HepG2 (cell line): ENCODE measurements around the gene PATL2. TPM values are rescaled to one million over a fixed set of nuclear protein-coding genes. Genes with fewer than 3 reads are reported as not detected.

ENCODE experiments used
- ARHGAP35 ChIP-seq: sonication (generic); formaldehyde crosslinking; IDR thresholded peaks from 2 replicates; pipeline ENCODE4 v1.9.0; 2022; ENCODE audit warnings: mild to moderate bottlenecking, inconsistent platforms, moderate library complexity, missing genetic modification reagents, borderline replicate concordance
- CCDC6 ChIP-seq: sonication (generic); formaldehyde crosslinking; IDR thresholded peaks from 2 replicates; pipeline ENCODE4 v1.8.1; 2022; ENCODE audit warnings: mild to moderate bottlenecking, missing genetic modification reagents, moderate library complexity
- KLF16 ChIP-seq, 2 experiments: sonication (generic) in 1 of 2; formaldehyde crosslinking in 1 of 2; IDR thresholded peaks; 2 replicates each; pipeline versions ENCODE4 v1.6.1 to v1.8.0; 2016 to 2023; ENCODE audit warnings: missing genetic modification reagents in 2 of 2, missing compliant biosample characterization in 1 of 2
- MIXL1 ChIP-seq: IDR thresholded peaks from 2 replicates; pipeline ENCODE4 v1.6.1; 2016
- NFIC ChIP-seq: IDR thresholded peaks from 2 replicates; pipeline ENCODE4 v1.6.1; 2012; ENCODE audit warnings: mild to moderate bottlenecking, low read length, inconsistent platforms
- RFX3 ChIP-seq: IDR thresholded peaks from 2 replicates; pipeline ENCODE4 v1.6.1; 2016; ENCODE audit warnings: missing biosample characterization, missing genetic modification reagents
- SMARCC2 ChIP-seq: fragments of 450-650 bp; IDR thresholded peaks from 2 replicates; pipeline ENCODE4 v1.6.1; 2017; ENCODE audit warnings: antibody characterized with exemption, mild to moderate bottlenecking
- TBL1XR1 ChIP-seq: fragments of 150-350 bp; IDR thresholded peaks from 2 replicates; pipeline ENCODE4 v1.6.1; 2014; ENCODE audit warnings: borderline replicate concordance, low read length; ENCODE audit not compliant: partially characterized antibody
- TCF12 ChIP-seq, 2 experiments: fragments of 450-650 bp in 1 of 2; sonication (generic) in 1 of 2; formaldehyde crosslinking in 1 of 2; IDR thresholded peaks; 2 replicates each; pipeline versions ENCODE4 v1.6.1 to v1.8.0; 2017 to 2022; ENCODE audit warnings: antibody characterized with exemption in 1 of 2, mild to moderate bottlenecking in 1 of 2, missing genetic modification reagents in 1 of 2, moderate library complexity in 1 of 2
- TOE1 ChIP-seq: sonication (generic); formaldehyde crosslinking; IDR thresholded peaks from 2 replicates; pipeline ENCODE4 v1.4.0; 2020; ENCODE audit warnings: mild to moderate bottlenecking, missing genetic modification reagents
- ZBTB33 ChIP-seq: sonication (generic); formaldehyde crosslinking; IDR thresholded peaks from 2 replicates; pipeline ENCODE4 v1.4.0; 2020; ENCODE audit warnings: missing genetic modification reagents
- ZNF264 ChIP-seq: sonication (generic); formaldehyde crosslinking; IDR thresholded peaks from 2 replicates; pipeline ENCODE4 v1.4.0; 2020; ENCODE audit warnings: missing genetic modification reagents
- ZNF350 ChIP-seq: sonication (generic); formaldehyde crosslinking; IDR thresholded peaks from 2 replicates; pipeline ENCODE4 v1.4.0; 2020; ENCODE audit warnings: mild to moderate bottlenecking, low read depth, missing genetic modification reagents, borderline replicate concordance
- ZNF510 ChIP-seq: sonication (generic); formaldehyde crosslinking; IDR thresholded peaks from 2 replicates; pipeline ENCODE4 v1.4.0; 2020; ENCODE audit warnings: low read depth, mild to moderate bottlenecking, missing genetic modification reagents
- ZNF704 ChIP-seq: sonication (generic); formaldehyde crosslinking; IDR thresholded peaks from 2 replicates; pipeline ENCODE4 v1.8.1; 2023; ENCODE audit warnings: mild to moderate bottlenecking, inconsistent platforms, moderate library complexity, missing genetic modification reagents, borderline replicate concordance
- ZSCAN5A ChIP-seq: sonication (generic); formaldehyde crosslinking; IDR thresholded peaks from 2 replicates; pipeline ENCODE4 v1.8.0; 2022; ENCODE audit warnings: mild to moderate bottlenecking, missing genetic modification reagents, borderline replicate concordance
- polyA plus RNA-seq, 8 experiments: library from polyadenylated mRNA; depleted of rRNA in 3 of 8; stranded (reverse) in 7 of 8; unstranded in 1 of 8; fragments of >200 nt; fragmentation: Illumina TruSeq in 4 of 8; extraction: Trizol in 4 of 8; gene quantifications; 2 replicates each; pipeline versions ENCODE4 v1.2.1 to v1.2.3, GENCODE V29; 2011 to 2016; ENCODE audit warnings: low read depth in 4 of 8, missing spikeins in 1 of 8, mixed read lengths in 1 of 8; ENCODE audit not compliant: insufficient read depth in 1 of 8
- total RNA-seq, 5 experiments: library from RNA; depleted of rRNA; stranded (reverse); fragments of >200 nt; fragmentation: Illumina TruSeq; extraction: Trizol; gene quantifications; 2 replicates each; pipeline ENCODE4 v1.2.3, GENCODE V29; 2016; ENCODE audit warnings: low read depth in 1 of 5
- TF ChIP-seq, protein P1 (sequence below): sonication (generic); formaldehyde crosslinking; IDR thresholded peaks from 2 replicates; pipeline ENCODE4 v1.5.1; 2020; ENCODE audit warnings: mild to moderate bottlenecking, missing genetic modification reagents, moderate library complexity
- TF ChIP-seq, protein P2 (sequence below): sonication (generic); formaldehyde crosslinking; IDR thresholded peaks from 2 replicates; pipeline ENCODE4 v1.8.1; 2022; ENCODE audit warnings: mild to moderate bottlenecking, missing genetic modification reagents
- TF ChIP-seq, protein P3 (sequence below): sonication (generic); formaldehyde crosslinking; IDR thresholded peaks from 2 replicates; pipeline ENCODE4 v1.8.0; 2022; ENCODE audit warnings: missing genetic modification reagents, mild to moderate bottlenecking, borderline replicate concordance

The PATL2 gene
- total and polyA plus RNA-seq, 2 of the 13 experiments (the other 11 are each of a cell fraction or from before 2014, with no cell fraction given) = 0.15 to 0.53 TPM

GRCh38 chr15:44663410-44664308 lies 47.5 kb downstream of the PATL2 start, which contains the start of gene SPG11 (continued):
- TF ChIP-seq, protein P1, sequence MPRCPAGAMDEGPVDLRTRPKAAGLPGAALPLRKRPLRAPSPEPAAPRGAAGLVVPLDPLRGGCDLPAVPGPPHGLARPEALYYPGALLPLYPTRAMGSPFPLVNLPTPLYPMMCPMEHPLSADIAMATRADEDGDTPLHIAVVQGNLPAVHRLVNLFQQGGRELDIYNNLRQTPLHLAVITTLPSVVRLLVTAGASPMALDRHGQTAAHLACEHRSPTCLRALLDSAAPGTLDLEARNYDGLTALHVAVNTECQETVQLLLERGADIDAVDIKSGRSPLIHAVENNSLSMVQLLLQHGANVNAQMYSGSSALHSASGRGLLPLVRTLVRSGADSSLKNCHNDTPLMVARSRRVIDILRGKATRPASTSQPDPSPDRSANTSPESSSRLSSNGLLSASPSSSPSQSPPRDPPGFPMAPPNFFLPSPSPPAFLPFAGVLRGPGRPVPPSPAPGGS (CRISPR knock-in tag) = peak; percentile 70; the same call in 1 of the 2 replicates
- TF ChIP-seq, protein P2, sequence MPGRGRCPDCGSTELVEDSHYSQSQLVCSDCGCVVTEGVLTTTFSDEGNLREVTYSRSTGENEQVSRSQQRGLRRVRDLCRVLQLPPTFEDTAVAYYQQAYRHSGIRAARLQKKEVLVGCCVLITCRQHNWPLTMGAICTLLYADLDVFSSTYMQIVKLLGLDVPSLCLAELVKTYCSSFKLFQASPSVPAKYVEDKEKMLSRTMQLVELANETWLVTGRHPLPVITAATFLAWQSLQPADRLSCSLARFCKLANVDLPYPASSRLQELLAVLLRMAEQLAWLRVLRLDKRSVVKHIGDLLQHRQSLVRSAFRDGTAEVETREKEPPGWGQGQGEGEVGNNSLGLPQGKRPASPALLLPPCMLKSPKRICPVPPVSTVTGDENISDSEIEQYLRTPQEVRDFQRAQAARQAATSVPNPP (CRISPR knock-in tag) = peak; percentile 82; the same call in 1 of the 2 replicates
- TF ChIP-seq ZNF510 (no peak), MIXL1 (CRISPR knock-in tag) (no peak; the same call in 1 of the 2 replicates), ZBTB33 (CRISPR knock-in tag) (peak; percentile 52), NFIC (no peak), ZNF264 (peak; percentile 83; the same call in 1 of the 2 replicates), TCF12 (IDR thresholded peaks at IDR 0.05) (no peak), TCF12 (CRISPR knock-in tag; IDR thresholded peaks at IDR 0.05) (0 out of 2 replicates have a peak, but pooled peaks have one; percentile 19), TBL1XR1 (no peak), CCDC6 (CRISPR knock-in tag) (peak; percentile 84), ARHGAP35 (CRISPR knock-in tag) (no peak), TOE1 (CRISPR knock-in tag) (no peak), SMARCC2 (no peak), KLF16 (CRISPR knock-in tag; IDR thresholded peaks at IDR 0.05) (peak in 1 of 2 experiments; percentile 78; a peak in 2 of 4 replicates), ZSCAN5A (CRISPR knock-in tag) (0 out of 2 replicates have a peak, but pooled peaks have one; percentile 23), ZNF704 (peak; percentile 98; the same call in 1 of the 2 replicates), RFX3 (CRISPR knock-in tag) (no peak), ZNF350 (peak; percentile 86; the same call in 1 of the 2 replicates)
- TF ChIP-seq, protein P3, sequence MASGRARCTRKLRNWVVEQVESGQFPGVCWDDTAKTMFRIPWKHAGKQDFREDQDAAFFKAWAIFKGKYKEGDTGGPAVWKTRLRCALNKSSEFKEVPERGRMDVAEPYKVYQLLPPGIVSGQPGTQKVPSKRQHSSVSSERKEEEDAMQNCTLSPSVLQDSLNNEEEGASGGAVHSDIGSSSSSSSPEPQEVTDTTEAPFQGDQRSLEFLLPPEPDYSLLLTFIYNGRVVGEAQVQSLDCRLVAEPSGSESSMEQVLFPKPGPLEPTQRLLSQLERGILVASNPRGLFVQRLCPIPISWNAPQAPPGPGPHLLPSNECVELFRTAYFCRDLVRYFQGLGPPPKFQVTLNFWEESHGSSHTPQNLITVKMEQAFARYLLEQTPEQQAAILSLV (CRISPR knock-in tag) = peak; percentile 51; the same call in 1 of the 2 replicates
